ENCODE data around the gene MGMT. TPM values are rescaled to one million over a fixed set of nuclear protein-coding genes. Genes with fewer than 3 reads are reported as not detected.

Gene MGMT
- total and polyA plus RNA-seq, 7 experiments from 2014 or later, result 17.6 to 37.1 (median 22.0) TPM

DNA sequence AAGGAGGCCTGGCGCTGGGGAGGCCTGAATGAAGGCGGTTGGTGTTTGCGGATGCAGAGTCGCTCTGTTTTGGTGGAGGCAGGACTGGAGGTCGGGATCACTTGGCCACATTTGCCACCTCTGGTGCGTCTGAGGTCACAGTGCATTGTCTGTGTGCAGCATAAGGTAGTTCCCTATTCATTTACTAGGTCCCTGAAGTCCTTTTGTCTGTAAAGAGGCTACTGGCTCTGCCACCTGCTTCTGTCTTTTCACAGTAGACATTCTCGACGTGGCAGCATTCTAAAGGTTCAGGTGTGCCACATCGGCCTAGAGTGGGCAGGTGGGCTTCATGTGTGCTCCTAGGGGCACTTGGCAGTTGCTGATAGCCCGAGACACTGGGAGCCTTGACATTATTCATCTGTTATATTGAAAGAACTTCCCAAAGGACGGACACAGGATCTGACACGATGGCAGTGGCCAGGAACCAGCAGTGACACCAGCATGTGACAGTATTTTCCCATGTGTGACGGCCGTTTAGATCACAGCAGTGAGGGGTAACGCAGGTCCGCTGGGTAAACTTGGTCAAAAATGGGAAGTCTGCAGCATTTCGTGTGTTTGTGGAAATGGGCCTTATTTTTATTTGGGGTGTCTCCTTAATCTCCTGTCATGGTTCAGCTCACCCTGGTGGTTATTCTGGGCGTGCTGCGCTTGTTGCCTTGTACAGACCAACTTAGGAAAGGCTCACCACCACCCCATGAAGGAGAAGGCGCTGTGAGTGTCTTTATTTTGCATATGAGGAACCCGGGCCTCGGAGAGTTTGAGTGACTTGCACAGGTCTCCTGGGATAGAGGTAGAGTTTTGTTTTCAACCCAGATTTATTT is 5.9 kb downstream of the MGMT start:
- CTCF ChIA-PET, result no interaction called here
- Mint-ChIP-seq H3K4me1 (peaks cover 3 to 51% (median 46%) of the 10 kb centered on the region in 7 donors), H3K36me3 (peaks cover 4 to 53% (median 17%) of the 10 kb centered on the region in 5 donors), H3K27ac (no peak overlapping the region), H3K4me3 (no peak overlapping the region), H3K9me3 (no peaks in the 10 kb centered on the region), H3K27me3 (no peaks in the 10 kb centered on the region)
- H3K27me3 ChIP-seq (ENCODE audit: control insufficient read depth in 2 of 2, insufficient read depth in 2 of 2, low read length in 2 of 2), result no peaks in the 10 kb centered on the region
- intact Hi-C loops (cut with micrococcal nuclease), result no loop called here
- no peak for DNase-seq
- ATAC-seq, result no peak
- POLR2A ChIA-PET, result no interaction called here
- H3K9me3 ChIP-seq (ENCODE audit: control insufficient read depth in 2 of 3, low read length in 3 of 3), result no peaks in the 10 kb centered on the region
- no peak overlapping the region for H3K4me3 ChIP-seq (ENCODE audit: low read length)
- peaks cover 0 to 19% (median 0%) of the 10 kb centered on the region in 3 experiments for H3K36me3 ChIP-seq (ENCODE audit: control insufficient read depth in 2 of 3, insufficient read depth in 3 of 3, low read length in 3 of 3)
- peaks cover 2 to 4% of the 10 kb centered on the region in 2 donors for H3K4me1 ChIP-seq (ENCODE audit: control insufficient read depth in 2 of 2, insufficient read depth in 2 of 2, low read length in 2 of 2)
- H3K27ac ChIP-seq (ENCODE audit: low read depth, low read length), result no peak overlapping the region

DNA sequence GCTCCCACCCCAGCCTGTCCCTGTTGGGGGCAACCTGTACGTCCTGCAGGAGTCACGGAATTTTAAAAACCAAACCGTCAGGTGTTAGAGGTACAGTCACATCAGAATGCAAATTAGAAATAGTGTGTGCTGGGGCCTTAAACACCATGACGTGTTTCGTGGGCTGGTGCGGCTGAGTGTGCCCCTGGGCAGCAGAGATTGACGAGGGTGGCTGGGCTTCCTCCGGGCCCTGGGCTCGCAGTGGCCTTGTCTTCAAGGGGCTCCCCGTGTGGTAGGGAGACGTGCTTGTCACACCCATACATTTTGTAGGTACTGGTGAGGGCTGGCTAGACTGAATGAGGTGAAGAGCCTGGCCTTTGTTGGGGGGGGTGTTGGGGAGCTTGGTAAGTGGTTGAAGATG is 7.6 kb downstream of the MGMT start:
- ChIA-PET POLR2A (no interaction called here), CTCF (no interaction called here)
- H3K4me1 Mint-ChIP-seq, result peaks cover 2 to 44% (median 36%) of the 10 kb centered on the region in 7 donors

DNA sequence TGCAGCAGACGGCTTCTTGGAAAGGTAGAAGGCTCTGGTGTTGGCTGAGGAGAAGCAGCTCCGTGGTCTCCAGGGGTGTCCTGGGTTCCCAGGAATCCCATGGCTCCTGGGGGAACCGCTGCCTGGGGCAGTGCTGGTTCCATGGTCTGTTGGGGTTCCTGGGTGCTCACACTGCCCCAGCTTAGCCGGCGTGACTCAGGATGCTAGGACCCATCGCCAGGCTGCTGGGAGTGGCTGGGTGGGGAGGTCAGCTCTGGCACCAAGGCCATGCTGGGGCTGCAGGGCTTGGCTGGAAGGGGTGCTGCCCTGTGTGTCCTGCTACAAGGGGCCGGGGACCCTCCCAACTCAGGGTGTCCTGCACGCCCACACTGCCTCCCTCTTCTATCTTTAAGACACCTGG is 9.4 kb downstream of the MGMT start:
- ATAC-seq (peak; percentile 10), DNase-seq (no peak)
- H3K4me3 ChIP-seq (ENCODE audit: low read length), result no peak overlapping the region
- POLR2A ChIA-PET, result no interaction called here
- no peaks in the 10 kb centered on the region for H3K27me3 Mint-ChIP-seq
- H3K4me1 Mint-ChIP-seq, result peaks cover 0 to 37% (median 21%) of the 10 kb centered on the region in 7 donors
- no peaks in the 10 kb centered on the region for H3K9me3 ChIP-seq (ENCODE audit: control insufficient read depth in 2 of 3, low read length in 3 of 3)
- peaks cover 4 to 65% (median 32%) of the 10 kb centered on the region in 5 donors for H3K36me3 Mint-ChIP-seq
- intact Hi-C loops (cut with micrococcal nuclease), result no loop called here
- H3K27me3 ChIP-seq (ENCODE audit: control insufficient read depth in 2 of 2, insufficient read depth in 2 of 2, low read length in 2 of 2), result no peaks in the 10 kb centered on the region
- no peaks in the 10 kb centered on the region for H3K4me1 ChIP-seq (ENCODE audit: control insufficient read depth in 2 of 2, insufficient read depth in 2 of 2, low read length in 2 of 2)
- no peak overlapping the region for H3K27ac ChIP-seq (ENCODE audit: low read depth, low read length)
- peaks cover 0 to 12% (median 0%) of the 10 kb centered on the region in 3 experiments for H3K36me3 ChIP-seq (ENCODE audit: control insufficient read depth in 2 of 3, insufficient read depth in 3 of 3, low read length in 3 of 3)
- H3K9me3 Mint-ChIP-seq, result peaks cover 0 to 25% (median 11%) of the 10 kb centered on the region in 11 donors
- H3K4me3 Mint-ChIP-seq, result no peak overlapping the region
- CTCF ChIA-PET, result no interaction called here
- H3K27ac Mint-ChIP-seq, result no peak overlapping the region

More for the DNA sequence above, 7.6 kb downstream of the MGMT start:
- no peaks in the 10 kb centered on the region for H3K9me3 ChIP-seq (ENCODE audit: control insufficient read depth in 2 of 3, low read length in 3 of 3)
- ATAC-seq (no peak), DNase-seq (no peak)
- peaks cover 5 to 63% (median 25%) of the 10 kb centered on the region in 5 donors for H3K36me3 Mint-ChIP-seq
- peaks cover 0 to 19% (median 0%) of the 10 kb centered on the region in 3 experiments for H3K36me3 ChIP-seq (ENCODE audit: control insufficient read depth in 2 of 3, insufficient read depth in 3 of 3, low read length in 3 of 3)
- H3K27me3 ChIP-seq (ENCODE audit: control insufficient read depth in 2 of 2, insufficient read depth in 2 of 2, low read length in 2 of 2), result no peaks in the 10 kb centered on the region
- no peak overlapping the region for H3K27ac Mint-ChIP-seq
- no peak overlapping the region for H3K27ac ChIP-seq (ENCODE audit: low read depth, low read length)
- H3K27me3 Mint-ChIP-seq, result no peaks in the 10 kb centered on the region
- intact Hi-C loops (cut with micrococcal nuclease), result no loop called here
- no peaks in the 10 kb centered on the region for H3K4me1 ChIP-seq (ENCODE audit: control insufficient read depth in 2 of 2, insufficient read depth in 2 of 2, low read length in 2 of 2)
- no peak overlapping the region for H3K4me3 ChIP-seq (ENCODE audit: low read length)
- H3K4me3 Mint-ChIP-seq, result no peak overlapping the region
- peaks cover 0 to 9% (median 3%) of the 10 kb centered on the region in 11 donors for H3K9me3 Mint-ChIP-seq

DNA sequence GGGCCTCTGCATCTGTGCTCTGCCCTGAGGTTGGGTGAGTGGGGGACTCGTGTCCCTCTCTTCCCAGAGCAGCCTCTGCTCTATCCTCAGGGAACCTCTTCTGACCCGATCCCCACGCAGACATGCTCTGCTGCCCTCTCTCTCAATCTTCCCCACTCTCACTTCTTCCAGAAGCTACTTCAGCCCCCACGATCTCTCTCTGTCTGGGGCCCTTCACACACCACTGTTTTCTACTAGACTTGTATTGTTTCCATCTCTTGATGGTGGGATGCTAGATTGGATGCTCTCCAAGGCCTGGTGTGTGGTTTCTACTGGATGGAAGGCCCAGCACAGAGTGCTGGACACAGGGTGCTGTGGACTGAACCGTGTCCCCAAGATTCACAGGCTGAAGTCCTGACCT is 10.0 kb downstream of the MGMT start:
- H3K4me1 Mint-ChIP-seq, result peaks cover 0 to 41% (median 20%) of the 10 kb centered on the region in 7 donors
- no peak overlapping the region for H3K4me3 Mint-ChIP-seq
- Histone ChIP-seq H3K36me3 (ENCODE audit: control insufficient read depth in 2 of 3, insufficient read depth in 3 of 3, low read length in 3 of 3) (peaks cover 0 to 9% (median 0%) of the 10 kb centered on the region in 3 experiments), H3K9me3 (ENCODE audit: control insufficient read depth in 2 of 3, low read length in 3 of 3) (peaks cover 0 to 3% (median 0%) of the 10 kb centered on the region in 3 experiments), H3K27ac (ENCODE audit: low read depth, low read length) (no peak overlapping the region), H3K4me1 (ENCODE audit: control insufficient read depth in 2 of 2, insufficient read depth in 2 of 2, low read length in 2 of 2) (no peaks in the 10 kb centered on the region), H3K27me3 (ENCODE audit: control insufficient read depth in 2 of 2, insufficient read depth in 2 of 2, low read length in 2 of 2) (no peaks in the 10 kb centered on the region), H3K4me3 (ENCODE audit: low read length) (no peak overlapping the region)
- ChIA-PET CTCF (no interaction called here), POLR2A (interaction anchor here (0.6 kb wide), 1 partner anchor 690 kb away, joined by 3 read pairs; no protein-coding TSS in a partner anchor)
- H3K27ac Mint-ChIP-seq, result peak overlapping the region in 1 of 9 donors; percentile 9
- ATAC-seq (no peak), DNase-seq (no peak)
- H3K9me3 Mint-ChIP-seq, result peaks cover 0 to 31% (median 14%) of the 10 kb centered on the region in 11 donors
- intact Hi-C loops (cut with micrococcal nuclease), result no loop called here
- no peaks in the 10 kb centered on the region for H3K27me3 Mint-ChIP-seq
- peaks cover 4 to 59% (median 37%) of the 10 kb centered on the region in 5 donors for H3K36me3 Mint-ChIP-seq

DNA sequence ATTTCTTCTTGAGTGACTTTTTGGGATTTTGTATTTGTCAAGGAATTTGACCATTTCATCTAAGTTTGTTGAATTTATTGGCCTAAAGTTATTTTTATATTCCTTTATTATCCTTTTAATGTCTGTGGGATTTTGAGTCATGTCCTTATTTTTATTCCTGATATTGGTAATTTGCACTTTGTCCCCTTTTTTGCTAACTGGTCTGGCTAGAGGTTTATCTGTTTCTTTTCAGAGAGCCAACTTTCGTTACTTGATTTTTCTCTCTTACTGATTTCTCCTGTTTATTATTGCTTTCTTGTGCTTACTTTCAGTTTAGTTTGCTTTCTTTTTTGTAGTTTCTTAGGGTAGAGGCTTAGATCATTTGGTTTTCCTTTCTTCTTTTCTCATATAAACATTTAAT is 14.6 kb downstream of the MGMT start:
- ATAC-seq, result no peak
- intact Hi-C loops (cut with micrococcal nuclease), result no loop called here

DNA sequence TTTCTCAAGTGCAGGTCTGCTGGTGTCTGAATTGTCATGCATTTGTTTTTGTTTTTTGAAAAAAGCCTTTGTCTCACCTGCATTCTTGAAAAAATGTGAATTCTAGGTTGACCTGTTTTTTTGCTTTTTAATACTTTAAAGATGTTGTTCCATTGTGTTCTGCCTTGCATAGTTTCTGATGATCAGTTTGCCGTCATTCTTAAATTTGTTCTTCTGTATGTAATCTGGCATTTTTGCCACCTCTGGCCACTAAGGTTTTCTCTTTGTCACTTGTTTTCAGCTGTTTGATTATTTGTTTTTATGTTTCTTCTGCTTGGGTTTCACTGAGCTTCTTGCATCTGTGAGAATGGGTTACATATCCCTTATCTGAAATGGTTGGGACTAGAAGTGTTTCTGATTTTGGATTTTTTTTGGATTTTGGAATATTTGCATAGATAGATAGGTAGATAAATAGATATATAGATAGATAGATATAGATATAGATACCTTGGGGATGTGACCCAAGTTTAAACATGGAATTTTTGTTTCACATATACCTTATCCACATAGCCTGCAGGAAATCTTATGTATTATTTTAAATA is 16.5 kb downstream of the MGMT start:
- H3K9me3 ChIP-seq (ENCODE audit: control insufficient read depth in 2 of 3, low read length in 3 of 3), result peaks cover 3 to 18% (median 3%) of the 10 kb centered on the region in 3 experiments
- no peak for ATAC-seq
- Mint-ChIP-seq H3K27me3 (no peaks in the 10 kb centered on the region), H3K27ac (no peak overlapping the region), H3K4me1 (peaks cover 0 to 24% (median 5%) of the 10 kb centered on the region in 7 donors), H3K4me3 (no peak overlapping the region), H3K9me3 (peaks cover 11 to 82% (median 33%) of the 10 kb centered on the region in 11 donors), H3K36me3 (peaks cover 11 to 79% (median 59%) of the 10 kb centered on the region in 5 donors)
- intact Hi-C loops (cut with micrococcal nuclease), result no loop called here
- H3K4me3 ChIP-seq (ENCODE audit: low read length), result no peak overlapping the region
- CTCF ChIA-PET, result no interaction called here
- H3K27me3 ChIP-seq (ENCODE audit: control insufficient read depth in 2 of 2, insufficient read depth in 2 of 2, low read length in 2 of 2), result no peaks in the 10 kb centered on the region
- H3K36me3 ChIP-seq (ENCODE audit: control insufficient read depth in 2 of 3, insufficient read depth in 3 of 3, low read length in 3 of 3), result no peaks in the 10 kb centered on the region
- peak in 1 of 9 donors; percentile 4 for DNase-seq
- POLR2A ChIA-PET, result no interaction called here
- no peak overlapping the region for H3K27ac ChIP-seq (ENCODE audit: low read depth, low read length)
- no peaks in the 10 kb centered on the region for H3K4me1 ChIP-seq (ENCODE audit: control insufficient read depth in 2 of 2, insufficient read depth in 2 of 2, low read length in 2 of 2)

More for the DNA sequence above, 14.6 kb downstream of the MGMT start:
- no peak overlapping the region for H3K27ac Mint-ChIP-seq
- DNase-seq, result no peak
- Histone ChIP-seq H3K36me3 (ENCODE audit: control insufficient read depth in 2 of 3, insufficient read depth in 3 of 3, low read length in 3 of 3) (peaks cover 0 to 6% (median 0%) of the 10 kb centered on the region in 3 experiments), H3K4me3 (ENCODE audit: low read length) (no peak overlapping the region), H3K9me3 (ENCODE audit: control insufficient read depth in 2 of 3, low read length in 3 of 3) (peaks cover 3 to 18% (median 3%) of the 10 kb centered on the region in 3 experiments), H3K27me3 (ENCODE audit: control insufficient read depth in 2 of 2, insufficient read depth in 2 of 2, low read length in 2 of 2) (no peaks in the 10 kb centered on the region), H3K27ac (ENCODE audit: low read depth, low read length) (no peak overlapping the region), H3K4me1 (ENCODE audit: control insufficient read depth in 2 of 2, insufficient read depth in 2 of 2, low read length in 2 of 2) (no peaks in the 10 kb centered on the region)
- no peaks in the 10 kb centered on the region for H3K27me3 Mint-ChIP-seq
- peaks cover 11 to 70% (median 33%) of the 10 kb centered on the region in 11 donors for H3K9me3 Mint-ChIP-seq
- POLR2A ChIA-PET, result no interaction called here
- peaks cover 11 to 73% (median 58%) of the 10 kb centered on the region in 5 donors for H3K36me3 Mint-ChIP-seq
- H3K4me1 Mint-ChIP-seq, result peaks cover 0 to 37% (median 12%) of the 10 kb centered on the region in 7 donors
- CTCF ChIA-PET, result no interaction called here
- H3K4me3 Mint-ChIP-seq, result peak overlapping the region in 1 of 10 donors; percentile 1
